Measurements from ENCODE around the gene AKAP6. TPM values are rescaled to one million over a fixed set of nuclear protein-coding genes. Genes with fewer than 3 reads are reported as not detected.

Gene AKAP6
- total and polyA plus RNA-seq, 2 experiments from 2014 or later: 9.2 to 21.8 TPM

- no peaks in the 10 kb centered on the region for H3K9me3 ChIP-seq (ENCODE audit: low read depth)
- H3K36me3 ChIP-seq: no peaks in the 10 kb centered on the region
- TF ChIP-seq, protein P1, sequence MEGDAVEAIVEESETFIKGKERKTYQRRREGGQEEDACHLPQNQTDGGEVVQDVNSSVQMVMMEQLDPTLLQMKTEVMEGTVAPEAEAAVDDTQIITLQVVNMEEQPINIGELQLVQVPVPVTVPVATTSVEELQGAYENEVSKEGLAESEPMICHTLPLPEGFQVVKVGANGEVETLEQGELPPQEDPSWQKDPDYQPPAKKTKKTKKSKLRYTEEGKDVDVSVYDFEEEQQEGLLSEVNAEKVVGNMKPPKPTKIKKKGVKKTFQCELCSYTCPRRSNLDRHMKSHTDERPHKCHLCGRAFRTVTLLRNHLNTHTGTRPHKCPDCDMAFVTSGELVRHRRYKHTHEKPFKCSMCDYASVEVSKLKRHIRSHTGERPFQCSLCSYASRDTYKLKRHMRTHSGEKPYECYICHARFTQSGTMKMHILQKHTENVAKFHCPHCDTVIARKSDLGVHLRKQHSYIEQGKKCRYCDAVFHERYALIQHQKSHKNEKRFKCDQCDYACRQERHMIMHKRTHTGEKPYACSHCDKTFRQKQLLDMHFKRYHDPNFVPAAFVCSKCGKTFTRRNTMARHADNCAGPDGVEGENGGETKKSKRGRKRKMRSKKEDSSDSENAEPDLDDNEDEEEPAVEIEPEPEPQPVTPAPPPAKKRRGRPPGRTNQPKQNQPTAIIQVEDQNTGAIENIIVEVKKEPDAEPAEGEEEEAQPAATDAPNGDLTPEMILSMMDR (IDR thresholded peaks at IDR 0.05; ENCODE audit: low read depth, low read length): no peak
- H3K27ac ChIP-seq: no peak overlapping the region
- DNase-seq (ENCODE audit: low read depth in 1 of 2, low spot score in 1 of 2): no peak
- H3K4me3 ChIP-seq: no peak overlapping the region
- H3K27me3 ChIP-seq: no peaks in the 10 kb centered on the region
- no peaks in the 10 kb centered on the region for H3K4me1 ChIP-seq (ENCODE audit: low read depth)
Measured at GRCh38 chr14:32841698-32842097, 512.6 kb downstream of the AKAP6 start.

DNA sequence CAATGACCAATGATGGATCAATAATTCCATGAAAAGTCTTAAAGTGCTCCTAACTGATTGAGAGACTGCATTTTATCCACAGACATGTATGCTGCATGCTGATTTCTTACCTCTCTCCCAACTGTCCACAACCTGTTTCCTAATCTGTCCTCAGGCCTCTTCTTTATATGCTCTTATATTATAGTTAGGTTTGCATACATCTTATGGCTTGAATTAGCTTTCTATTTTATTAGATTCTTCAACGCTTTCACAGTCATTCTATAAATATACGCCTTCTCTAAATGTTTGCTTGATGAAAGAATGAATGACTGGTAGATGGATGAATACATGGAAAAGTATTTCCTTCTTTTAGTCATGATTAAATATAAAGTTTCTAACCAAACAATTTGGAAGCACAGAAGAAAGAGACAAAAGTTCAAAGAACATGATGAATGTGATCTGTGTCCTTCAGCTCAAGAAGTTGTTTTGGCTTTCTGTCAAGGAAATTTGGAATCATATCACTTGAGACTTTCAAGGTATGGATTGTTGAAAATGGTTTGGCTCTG, 517.8 kb downstream of the AKAP6 start:
- H3K9me3 ChIP-seq (ENCODE audit: low read depth): no peaks in the 10 kb centered on the region
- H3K27ac ChIP-seq: no peak overlapping the region
- no peaks in the 10 kb centered on the region for H3K36me3 ChIP-seq
- H3K4me3 ChIP-seq: no peak overlapping the region
- H3K4me1 ChIP-seq (ENCODE audit: low read depth): no peaks in the 10 kb centered on the region
- TF ChIP-seq, protein P1 (IDR thresholded peaks at IDR 0.05; ENCODE audit: low read depth, low read length): no peak
- no peaks in the 10 kb centered on the region for H3K27me3 ChIP-seq
- no peak for DNase-seq (ENCODE audit: low read depth in 1 of 2, low spot score in 1 of 2)

- Histone ChIP-seq H3K36me3 (no peaks in the 10 kb centered on the region), H3K9me3 (ENCODE audit: low read depth) (no peaks in the 10 kb centered on the region), H3K27ac (no peak overlapping the region), H3K4me1 (ENCODE audit: low read depth) (no peaks in the 10 kb centered on the region), H3K27me3 (no peaks in the 10 kb centered on the region), H3K4me3 (no peak overlapping the region)
- TF ChIP-seq, protein P1 (IDR thresholded peaks at IDR 0.05; ENCODE audit: low read depth, low read length): no peak
- no peak for DNase-seq (ENCODE audit: low read depth in 1 of 2, low spot score in 1 of 2)
Measured at GRCh38 chr14:32847867-32848266, 518.8 kb downstream of the AKAP6 start.

DNA sequence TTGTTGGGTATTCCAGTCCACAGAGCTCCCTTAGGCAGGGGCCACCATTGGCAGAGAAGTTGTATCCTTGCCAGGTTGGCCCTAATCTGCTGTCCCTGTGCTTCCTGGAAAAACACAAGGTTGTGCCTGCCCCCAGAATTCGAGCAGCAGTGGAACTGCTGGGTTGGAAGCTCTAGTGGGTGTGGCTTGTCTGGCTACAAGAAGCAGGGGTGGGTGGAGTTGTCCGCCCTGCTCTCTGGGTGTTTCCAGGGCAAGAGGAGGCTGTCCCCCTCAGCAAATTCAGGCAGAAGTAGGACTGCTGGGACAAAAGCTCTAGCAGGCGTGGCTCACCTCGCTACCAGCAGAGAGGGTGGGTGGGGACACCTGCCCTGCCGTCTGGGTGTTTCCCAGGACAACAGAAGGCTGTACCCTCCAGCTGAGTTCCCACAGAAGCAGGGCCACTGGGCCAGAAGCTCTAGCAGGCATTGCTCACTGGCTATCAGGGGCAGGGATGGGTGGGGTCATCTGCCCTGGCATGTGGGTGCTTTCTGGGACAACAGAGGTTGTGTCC, 536.8 kb downstream of the AKAP6 start:
- Histone ChIP-seq H3K4me1 (ENCODE audit: low read depth) (no peaks in the 10 kb centered on the region), H3K36me3 (no peaks in the 10 kb centered on the region), H3K9me3 (ENCODE audit: low read depth) (no peaks in the 10 kb centered on the region), H3K27ac (no peak overlapping the region), H3K4me3 (no peak overlapping the region), H3K27me3 (no peaks in the 10 kb centered on the region)
- no peak for DNase-seq (ENCODE audit: low read depth in 1 of 2, low spot score in 1 of 2)
- TF ChIP-seq, protein P1 (IDR thresholded peaks at IDR 0.05; ENCODE audit: low read depth, low read length): no peak

DNA sequence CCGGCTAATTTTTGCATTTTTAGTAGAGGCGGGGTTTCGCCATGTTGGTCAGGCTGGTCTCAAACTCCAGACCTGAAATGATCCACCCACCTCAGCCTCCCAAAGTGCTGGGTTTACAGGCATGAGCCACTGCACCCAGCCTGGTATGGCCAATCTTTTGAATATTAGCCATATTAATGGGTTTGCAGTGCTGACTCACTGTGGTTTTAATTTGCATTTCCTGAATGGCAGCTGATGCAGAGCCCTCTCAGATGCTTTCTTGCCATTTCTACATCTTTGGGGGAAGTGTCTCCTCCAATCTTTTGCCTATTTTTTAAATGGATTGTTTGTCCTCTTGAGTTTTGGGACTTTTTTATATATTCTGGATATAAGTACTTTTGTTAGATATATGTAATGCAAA, 554.1 kb downstream of the AKAP6 start:
- no peaks in the 10 kb centered on the region for H3K9me3 ChIP-seq (ENCODE audit: low read depth)
- no peak for DNase-seq (ENCODE audit: low read depth in 1 of 2, low spot score in 1 of 2)
- TF ChIP-seq, protein P1 (IDR thresholded peaks at IDR 0.05; ENCODE audit: low read depth, low read length): no peak
- no peaks in the 10 kb centered on the region for H3K4me1 ChIP-seq (ENCODE audit: low read depth)
- no peaks in the 10 kb centered on the region for H3K36me3 ChIP-seq
- H3K4me3 ChIP-seq: no peak overlapping the region
- H3K27me3 ChIP-seq: no peaks in the 10 kb centered on the region
- H3K27ac ChIP-seq: no peak overlapping the region

Other genes with a start within 250 kb of the AKAP6 start
- gene RNU6-7, start 127.3 kb upstream of the AKAP6 start, total RNA-seq: not detected in 2 replicates
- not detected in 2 replicates for gene RNU6-7, start 127.3 kb upstream of the AKAP6 start, polyA plus RNA-seq
- gene RNU6-8, start 126.0 kb upstream of the AKAP6 start, total RNA-seq: not detected in 2 replicates
- not detected in 2 replicates for gene RNU6-8, start 126.0 kb upstream of the AKAP6 start, polyA plus RNA-seq